HL-60 (cell line): ENCODE data around the gene DUSP2.

Source experiments
- DNase-seq, 2 experiments: peaks; one replicate each; pipeline ENCODE4 v3.0.0-alpha.2; 2010 to 2020; ENCODE audit warnings: low read depth in 1 of 2, low spot score in 1 of 2
- H3K27ac ChIP-seq: fragments of 250-450 bp; sonication (Bioruptor Pico); replicated peaks from 2 replicates; pipeline ENCODE4 v1.5.1; 2020; ENCODE audit warnings: mild to moderate bottlenecking, moderate library complexity
- H3K27me3 ChIP-seq: fragments of 250-450 bp; sonication (Bioruptor Pico); 2 replicates; pipeline ENCODE4 v1.5.1; 2021; ENCODE audit warnings: mild to moderate bottlenecking, moderate library complexity; ENCODE audit not compliant: insufficient read depth, poor library complexity, severe bottlenecking
- H3K4me3 ChIP-seq: replicated peaks from 2 replicates; pipeline ENCODE4 v1.5.1; 2011; ENCODE audit warnings: mild to moderate bottlenecking, control low read depth, low read length; ENCODE audit not compliant: insufficient read depth
- GABPA ChIP-seq: IDR thresholded peaks from 2 replicates; pipeline ENCODE4 v1.6.1; 2012; ENCODE audit warnings: low read depth
- POLR2AphosphoS5 ChIP-seq: IDR thresholded peaks from 2 replicates; pipeline ENCODE4 v1.6.1; 2012; ENCODE audit warnings: low read depth
- REST ChIP-seq: IDR thresholded peaks from 2 replicates; pipeline ENCODE4 v1.6.1; 2012; ENCODE audit warnings: low read depth; ENCODE audit not compliant: insufficient replicate concordance
- SPI1 ChIP-seq: IDR thresholded peaks from 2 replicates; pipeline ENCODE4 v1.6.1; 2012; ENCODE audit warnings: low read depth, mild to moderate bottlenecking, borderline replicate concordance
- TF ChIP-seq, protein P1 (sequence below): IDR thresholded peaks from one replicate; pipeline ENCODE4 v1.5.1; 2011; ENCODE audit warnings: low read length, control low read depth, inconsistent platforms; ENCODE audit not compliant: insufficient read depth

Gene DUSP2

DNA sequence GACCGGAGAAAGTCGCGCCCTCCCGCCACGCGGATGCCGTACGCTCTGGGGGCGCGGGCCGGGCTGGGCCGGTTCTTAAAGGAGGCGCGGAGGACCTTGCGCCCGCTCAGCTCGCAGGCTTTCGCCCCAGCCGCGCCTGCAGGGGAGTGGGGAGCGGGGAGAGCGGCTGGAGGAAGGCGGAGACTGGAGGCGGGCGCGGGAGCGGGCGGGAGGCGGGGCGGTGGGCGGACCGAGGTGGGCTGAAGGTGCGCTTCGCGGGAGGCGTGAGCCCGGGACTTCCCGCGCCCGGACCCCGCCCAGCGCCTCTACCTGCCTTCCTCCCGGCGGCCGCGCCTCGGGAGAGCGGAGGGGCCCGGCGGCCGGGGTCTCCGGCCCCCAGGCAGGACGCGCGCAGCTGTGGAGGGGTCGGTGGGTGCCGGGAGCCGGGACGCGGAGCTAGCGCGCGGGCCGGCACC, 28.8 kb downstream of the DUSP2 start, which contains the start of gene ADRA2B:
Gene ADRA2B (minus strand): TSS at position 148 of the 455 bp plus-strand sequence. CDS start 422 bp downstream, outside the sequence.
- no peak for TF ChIP-seq POLR2AphosphoS5
- TF ChIP-seq, protein P1, sequence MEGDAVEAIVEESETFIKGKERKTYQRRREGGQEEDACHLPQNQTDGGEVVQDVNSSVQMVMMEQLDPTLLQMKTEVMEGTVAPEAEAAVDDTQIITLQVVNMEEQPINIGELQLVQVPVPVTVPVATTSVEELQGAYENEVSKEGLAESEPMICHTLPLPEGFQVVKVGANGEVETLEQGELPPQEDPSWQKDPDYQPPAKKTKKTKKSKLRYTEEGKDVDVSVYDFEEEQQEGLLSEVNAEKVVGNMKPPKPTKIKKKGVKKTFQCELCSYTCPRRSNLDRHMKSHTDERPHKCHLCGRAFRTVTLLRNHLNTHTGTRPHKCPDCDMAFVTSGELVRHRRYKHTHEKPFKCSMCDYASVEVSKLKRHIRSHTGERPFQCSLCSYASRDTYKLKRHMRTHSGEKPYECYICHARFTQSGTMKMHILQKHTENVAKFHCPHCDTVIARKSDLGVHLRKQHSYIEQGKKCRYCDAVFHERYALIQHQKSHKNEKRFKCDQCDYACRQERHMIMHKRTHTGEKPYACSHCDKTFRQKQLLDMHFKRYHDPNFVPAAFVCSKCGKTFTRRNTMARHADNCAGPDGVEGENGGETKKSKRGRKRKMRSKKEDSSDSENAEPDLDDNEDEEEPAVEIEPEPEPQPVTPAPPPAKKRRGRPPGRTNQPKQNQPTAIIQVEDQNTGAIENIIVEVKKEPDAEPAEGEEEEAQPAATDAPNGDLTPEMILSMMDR = no peak
- no peak for TF ChIP-seq SPI1
- no peak for TF ChIP-seq GABPA
- TF ChIP-seq REST = no peak
- H3K4me3 ChIP-seq = peak within 1 kb of the TSS; percentile 28
- DNase-seq = no peak
- no peak within 1 kb of the TSS for H3K27ac ChIP-seq
- peaks cover 20% of the 10 kb centered on the region for H3K27me3 ChIP-seq

DNA sequence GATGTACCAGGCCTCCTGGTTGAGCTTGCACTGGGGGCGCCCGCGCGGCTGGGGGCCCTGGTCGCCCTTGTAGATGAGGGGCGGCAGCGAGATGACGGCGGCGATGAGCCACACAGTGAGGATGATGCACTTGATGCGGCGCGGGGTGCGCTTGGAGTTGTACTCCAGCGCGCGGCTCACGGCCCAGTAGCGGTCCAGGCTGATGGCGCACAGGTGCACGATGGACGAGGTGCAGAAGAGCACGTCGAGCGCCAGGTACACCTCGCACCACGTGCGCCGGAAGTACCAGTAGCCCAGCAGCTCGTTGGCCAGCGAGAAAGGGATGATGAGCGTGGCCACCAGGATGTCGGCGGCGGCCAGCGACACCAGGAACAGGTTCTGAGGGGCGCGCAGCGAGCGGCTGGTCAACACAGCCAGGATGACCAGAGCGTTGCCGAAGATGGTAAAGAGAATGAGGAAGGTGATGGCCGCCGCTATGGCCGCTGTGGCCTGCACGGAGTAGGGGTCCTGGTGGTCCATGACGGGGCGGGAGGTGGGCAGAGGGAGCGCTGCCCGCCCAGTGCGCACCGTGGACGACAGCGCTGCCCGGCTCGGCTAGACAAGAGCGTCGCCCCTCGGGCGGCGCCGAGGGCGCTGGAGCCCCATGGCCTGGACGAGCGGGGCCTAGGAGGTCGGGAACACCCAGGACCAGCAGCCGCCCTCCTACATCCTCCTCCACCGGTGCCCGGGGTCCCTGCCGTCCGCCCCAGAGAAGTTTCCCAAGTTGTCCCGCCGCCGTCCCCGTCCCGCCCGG, 29.4 kb downstream of the DUSP2 start:
- Histone ChIP-seq H3K4me3 (peak overlapping the region; percentile 28; the same call in 1 of the 2 replicates), H3K27me3 (peaks cover 20% of the 10 kb centered on the region), H3K27ac (no peak overlapping the region)
- DNase-seq = no peak
- TF ChIP-seq POLR2AphosphoS5 (no peak), GABPA (no peak), REST (no peak), SPI1 (no peak)
- TF ChIP-seq, protein P1 = no peak

DNA sequence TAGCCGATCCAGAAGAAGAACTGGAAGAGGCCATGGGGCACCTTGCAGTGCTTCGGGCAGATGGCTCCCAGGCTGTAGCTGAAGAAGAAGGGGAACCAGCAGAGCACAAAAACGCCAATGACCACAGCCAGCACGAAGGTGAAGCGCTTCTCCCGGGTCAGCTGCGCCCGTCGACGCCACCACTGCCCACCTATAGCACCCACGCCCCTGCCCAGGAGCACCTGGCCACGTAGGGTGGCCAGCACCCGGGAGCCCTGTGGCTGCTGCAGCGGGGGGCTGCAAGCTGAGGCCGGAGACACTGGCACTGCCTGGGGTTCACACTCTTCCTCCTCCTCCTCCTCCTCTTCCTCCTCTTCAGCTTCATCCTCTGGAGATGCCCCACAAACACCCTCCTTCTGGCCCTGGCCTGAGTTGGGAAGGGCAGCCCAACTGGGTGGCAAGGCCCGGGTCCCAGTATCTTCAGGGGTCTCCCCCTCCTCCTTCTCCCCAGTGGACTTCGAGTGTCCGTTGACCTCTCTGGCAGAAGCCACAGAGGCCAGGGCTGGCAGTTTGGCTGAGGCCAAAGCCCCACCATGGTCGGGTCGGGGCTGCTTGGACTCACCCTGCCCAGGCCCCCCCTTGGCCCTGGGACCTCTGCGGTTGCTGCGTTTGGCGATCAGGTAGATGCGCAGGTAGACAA, 30.2 kb downstream of the DUSP2 start:
- Histone ChIP-seq H3K27me3 (peaks cover 20% of the 10 kb centered on the region), H3K27ac (no peak overlapping the region), H3K4me3 (no peak overlapping the region)
- DNase-seq = no peak
- TF ChIP-seq, protein P1 = no peak
- TF ChIP-seq REST = no peak
- TF ChIP-seq GABPA = no peak
- TF ChIP-seq SPI1 = no peak
- no peak for TF ChIP-seq POLR2AphosphoS5
